K562 (cell line): ENCODE data around the gene FAM53A. TPM values are rescaled to one million over a fixed set of nuclear protein-coding genes. Genes with fewer than 3 reads are reported as not detected.

Source experiments
- ARHGAP35 ChIP-seq: fragments of 450-650 bp; IDR thresholded peaks from 2 replicates; pipeline ENCODE4 v1.6.1; 2018; ENCODE audit not compliant: partially characterized antibody
- EGR1 ChIP-seq: fragments of 450-650 bp; conservative IDR thresholded peaks from 2 replicates; pipeline ENCODE4 v1.6.1; 2017; ENCODE audit warnings: mild to moderate bottlenecking
- FOS ChIP-seq: IDR thresholded peaks from 3 replicates; pipeline ENCODE4 v1.6.1; 2011; ENCODE audit not compliant: insufficient read length; ENCODE audit errors: extremely low read depth
- FOXA3 ChIP-seq, 2 experiments: fragments of 450-650 bp in 1 of 2; sonication (generic) in 1 of 2; formaldehyde crosslinking; IDR thresholded peaks in 1 of 2; conservative IDR thresholded peaks in 1 of 2; 2 replicates each; pipeline versions ENCODE4 v1.4.0 to v1.8.0; 2020 to 2022; ENCODE audit warnings: mild to moderate bottlenecking in 2 of 2, missing genetic modification reagents in 1 of 2
- GATAD2A ChIP-seq: fragments of 450-650 bp; IDR thresholded peaks from 2 replicates; pipeline ENCODE4 v1.6.1; 2017
- GATAD2B ChIP-seq: fragments of 450-650 bp; IDR thresholded peaks from 2 replicates; pipeline ENCODE4 v1.6.1; 2017; ENCODE audit warnings: mild to moderate bottlenecking, borderline replicate concordance
- IRF9 ChIP-seq: fragments of 450-650 bp; IDR thresholded peaks from 2 replicates; pipeline ENCODE4 v1.6.1; 2016; ENCODE audit warnings: missing biosample characterization, missing genetic modification characterization
- JUN ChIP-seq, 2 experiments: sonication (generic) in 1 of 2; formaldehyde crosslinking in 1 of 2; IDR thresholded peaks; 2 replicates each; pipeline versions ENCODE4 v1.6.1 to v1.8.0; 2012 to 2022; ENCODE audit warnings: borderline replicate concordance in 2 of 2, mild to moderate bottlenecking in 2 of 2, improper control_type of control experiment in 1 of 2, low read depth in 1 of 2, low read length in 1 of 2, missing genetic modification reagents in 1 of 2
- KLF6 ChIP-seq: fragments of 250-450 bp; sonication (Bioruptor Pico); IDR thresholded peaks from 2 replicates; pipeline ENCODE4 v1.4.0; 2020; ENCODE audit warnings: mild to moderate bottlenecking, moderate library complexity, borderline replicate concordance
- L3MBTL2 ChIP-seq: fragments of 450-650 bp; IDR thresholded peaks from 2 replicates; pipeline ENCODE4 v1.6.1; 2016; ENCODE audit warnings: mild to moderate bottlenecking, moderate library complexity
- NBN ChIP-seq: fragments of 450-650 bp; IDR thresholded peaks from 2 replicates; pipeline ENCODE4 v1.6.1; 2016; ENCODE audit warnings: low read depth, mild to moderate bottlenecking
- PHB2 ChIP-seq: fragments of 450-650 bp; IDR thresholded peaks from 2 replicates; pipeline ENCODE4 v1.6.1; 2017; ENCODE audit warnings: low read depth
- POLR2B ChIP-seq: fragments of 450-650 bp; IDR thresholded peaks from 2 replicates; pipeline ENCODE4 v1.6.1; 2018; ENCODE audit warnings: low read depth; ENCODE audit not compliant: partially characterized antibody
- RBBP5 ChIP-seq: fragments of 200-600 bp; sonication (generic); IDR thresholded peaks from 2 replicates; pipeline ENCODE4 v1.6.1; 2012; ENCODE audit warnings: borderline replicate concordance, mild to moderate bottlenecking, low read length, control low read depth, inconsistent platforms; ENCODE audit not compliant: insufficient read depth, poor library complexity, severe bottlenecking
- SAFB ChIP-seq: fragments of 200-400 bp; formaldehyde crosslinking; IDR thresholded peaks from 2 replicates; pipeline ENCODE4 v1.6.1; 2017; ENCODE audit warnings: low read depth, low read length, borderline replicate concordance
- SIN3B ChIP-seq: fragments of 450-650 bp; IDR thresholded peaks from 2 replicates; pipeline ENCODE4 v1.6.1; 2017; ENCODE audit warnings: low read depth, mild to moderate bottlenecking, moderate library complexity
- SNIP1 ChIP-seq: fragments of 450-650 bp; IDR thresholded peaks from 2 replicates; pipeline ENCODE4 v1.7.1; 2017; ENCODE audit warnings: low read depth, mild to moderate bottlenecking
- TGIF2 ChIP-seq: sonication (generic); formaldehyde crosslinking; IDR thresholded peaks from 2 replicates; pipeline ENCODE4 v1.8.1; 2022; ENCODE audit warnings: mild to moderate bottlenecking, missing genetic modification reagents, moderate library complexity
- THRA ChIP-seq: fragments of 450-650 bp; IDR thresholded peaks from 2 replicates; pipeline ENCODE4 v1.6.1; 2017; ENCODE audit warnings: mild to moderate bottlenecking, moderate library complexity
- TRIM28 ChIP-seq: fragments of 450-650 bp; IDR thresholded peaks from 2 replicates; pipeline ENCODE4 v1.6.1; 2017
- ZBED1 ChIP-seq: IDR thresholded peaks from 2 replicates; pipeline ENCODE4 v1.6.1; 2014
- ZBTB2 ChIP-seq: fragments of 450-650 bp; IDR thresholded peaks from 2 replicates; pipeline ENCODE4 v1.6.1; 2016; ENCODE audit warnings: antibody characterized with exemption
- ZC3H8 ChIP-seq: fragments of 450-650 bp; IDR thresholded peaks from 2 replicates; pipeline ENCODE4 v1.6.1; 2017
- ZNF224 ChIP-seq: sonication (generic); formaldehyde crosslinking; IDR thresholded peaks from 2 replicates; pipeline ENCODE4 v1.8.0; 2022; ENCODE audit warnings: mild to moderate bottlenecking, missing genetic modification reagents
- polyA plus RNA-seq, 8 experiments: library from polyadenylated mRNA; depleted of rRNA in 4 of 8; stranded (reverse) in 5 of 8; unstranded in 3 of 8; fragments of >200 nt; fragmentation: Nextera tagmentation in 2 of 8; fragmentation: Illumina TruSeq in 1 of 8; extraction: Ambion mirVana in 2 of 8; extraction: Trizol in 1 of 8; gene quantifications; 2 replicates each; pipeline versions ENCODE4 v1.2.1 to v1.2.3, GENCODE V29; 2011 to 2014; ENCODE audit warnings: inconsistent platforms in 1 of 8, missing spikeins in 1 of 8
- total RNA-seq, 7 experiments: library from RNA; depleted of rRNA in 6 of 7; stranded (reverse); fragments of >200 nt in 6 of 7; fragmentation: Illumina TruSeq in 2 of 7; extraction: Trizol in 2 of 7; gene quantifications; 2 replicates each; pipeline versions ENCODE4 v1.2.1 to v1.2.3, GENCODE V29; 2011 to 2021; ENCODE audit warnings: low replicate concordance in 1 of 7

Gene FAM53A
- total and polyA plus RNA-seq, 9 of the 15 experiments (the other 6 are each of a cell fraction or from before 2014, with no cell fraction given), result 0.53 to 2.7 (median 1.4) TPM; not detected in 2

- TF ChIP-seq ZBTB2, result no peak
- TF ChIP-seq GATAD2B, result peak; percentile 88
- no peak for TF ChIP-seq PHB2
- no peak for TF ChIP-seq IRF9
- no peak for TF ChIP-seq ZBED1
- TF ChIP-seq ZC3H8, result no peak
- no peak for TF ChIP-seq POLR2B
- peak in 1 of 2 experiments; percentile 85; a peak in 2 of 4 replicates for TF ChIP-seq FOXA3 (CRISPR knock-in tag; conservative IDR thresholded peaks at IDR 0.05 in 1 of 2, IDR thresholded peaks at IDR 0.05 in 1 of 2)
- TF ChIP-seq TRIM28, result no peak
- no peak for TF ChIP-seq ARHGAP35
- TF ChIP-seq EGR1, result no peak
- no peak for TF ChIP-seq GATAD2A
- peak; percentile 54; the same call in 1 of the 2 replicates for TF ChIP-seq SIN3B
- no peak for TF ChIP-seq SNIP1
- TF ChIP-seq JUN (IDR thresholded peaks at IDR 0.05; ENCODE audit: borderline replicate concordance, low read depth, low read length), result no peak
- peak; percentile 87; the same call in 1 of the 2 replicates for TF ChIP-seq JUN (CRISPR knock-in tag; IDR thresholded peaks at IDR 0.05; ENCODE audit: borderline replicate concordance)
- no peak for TF ChIP-seq THRA
- TF ChIP-seq RBBP5, result peak; percentile 71
- TF ChIP-seq ZNF224 (CRISPR knock-in tag), result peak; percentile 75; the same call in 1 of the 2 replicates
- TF ChIP-seq NBN, result no peak
- peak; percentile 74; the same call in 1 of the 2 replicates for TF ChIP-seq TGIF2 (CRISPR knock-in tag)
- peak; percentile 100 for TF ChIP-seq L3MBTL2
- TF ChIP-seq KLF6 (CRISPR knock-in tag), result no peak
- peak; percentile 81 for TF ChIP-seq SAFB
- TF ChIP-seq FOS, result no peak
These were observed at the start of gene FAM53A (continued) for GRCh38 chr4:1683736-1684505.
